SIG-M5 treated with dmso at 0.1 percent for 504 hours (cell line): ENCODE results near the gene RNFT2.
"Not testable (repeated sequence)": the region's sequence is repeated elsewhere in the genome, so short reads cannot be mapped to it uniquely, and the experiment has no call there.

Experiments used
- DNase-seq: peaks from one replicate; lab custom pipeline; 2025; ENCODE audit not compliant: unreplicated experiment; lab: John Stamatoyannopoulos, UW

Gene RNFT2

DNA sequence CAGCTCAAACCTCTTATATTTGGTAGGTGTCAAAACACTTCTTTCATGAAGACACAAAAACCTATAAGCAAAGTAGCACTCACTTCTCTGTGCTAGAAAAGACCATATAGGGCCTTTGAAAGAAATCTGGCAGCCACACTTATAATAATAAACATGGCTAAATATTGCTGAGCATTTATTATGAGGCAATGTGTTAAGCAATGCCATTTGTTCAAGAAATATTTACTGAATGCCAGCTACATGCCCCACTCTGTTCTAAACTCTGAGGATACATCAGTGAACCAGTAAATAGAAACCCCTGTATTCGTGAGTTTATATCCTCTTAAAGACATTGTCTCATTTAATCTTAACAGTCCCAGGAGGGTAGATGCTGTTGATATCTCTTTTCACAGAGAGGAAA lies 52.0 kb downstream of the RNFT2 start:
- DNase-seq, result no peak

DNA sequence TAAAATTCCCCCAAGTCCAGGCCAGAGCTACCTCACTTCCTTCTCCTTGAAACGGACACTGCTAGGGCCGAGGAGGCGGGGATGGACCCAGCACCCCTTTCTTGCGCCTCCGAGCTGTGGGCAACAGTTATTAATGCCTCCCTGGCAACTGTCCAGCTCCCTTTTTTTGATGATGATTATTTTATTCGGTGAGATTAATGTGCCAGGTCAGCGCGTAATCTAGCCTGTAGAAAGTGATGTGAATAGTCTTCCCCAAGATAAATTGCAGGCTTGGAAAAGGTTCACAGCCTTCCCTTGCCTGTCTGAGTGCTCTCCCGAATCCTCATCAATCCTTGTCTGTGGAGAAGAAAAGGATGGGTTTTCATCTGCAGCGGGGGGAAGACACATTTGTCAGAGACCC lies 54.3 kb downstream of the RNFT2 start:
- DNase-seq, result no peak

GRCh38 chr12:116794725-116795124 lies 56.6 kb downstream of the RNFT2 start:
- DNase-seq, result no peak

GRCh38 chr12:116797885-116798284 lies 59.8 kb downstream of the RNFT2 start:
- DNase-seq, result no peak

DNA sequence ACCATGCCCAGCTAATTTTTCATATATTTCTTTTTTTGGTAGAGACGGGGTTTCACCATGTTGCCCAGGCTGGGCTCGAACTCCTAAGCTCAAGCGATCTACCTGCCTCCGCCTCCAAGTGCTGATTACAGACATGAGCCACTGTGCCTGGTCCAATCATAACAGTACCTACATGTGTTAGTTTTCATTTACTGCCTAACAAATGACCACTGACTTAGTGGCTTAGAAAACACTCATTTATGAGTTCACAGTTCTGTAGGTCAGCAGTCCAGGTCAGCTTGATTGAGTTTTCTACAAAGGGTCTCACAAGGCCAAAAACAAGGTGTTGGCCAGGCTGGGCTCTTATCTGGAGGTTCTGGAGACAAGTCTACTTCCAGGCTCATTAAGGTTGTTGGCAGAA lies 60.6 kb downstream of the RNFT2 start:
- DNase-seq, result no peak

GRCh38 chr12:116799955-116800354 lies 61.8 kb downstream of the RNFT2 start:
- no peak for DNase-seq

- DNase-seq, result no peak
These were observed 62.8 kb downstream of the RNFT2 start for GRCh38 chr12:116800918-116801317.

DNA sequence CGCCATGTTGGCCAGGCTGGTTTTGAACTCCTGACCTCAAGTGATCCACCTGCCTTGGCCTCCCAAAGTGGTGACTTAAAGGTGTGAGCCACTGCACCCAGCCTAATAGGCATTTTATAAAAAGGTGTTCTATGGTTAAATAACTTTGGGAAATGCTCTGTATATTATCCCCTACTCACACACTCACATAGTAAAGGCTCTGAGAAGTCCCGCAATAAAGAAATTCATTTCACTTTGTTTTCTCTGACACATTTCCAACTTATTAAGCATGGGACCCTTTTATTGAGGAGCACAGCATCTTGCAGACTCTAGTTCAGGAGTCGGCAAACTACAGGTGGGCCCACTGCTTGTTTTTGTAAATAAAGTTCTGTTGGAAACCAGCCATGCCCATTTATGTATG lies 63.9 kb downstream of the RNFT2 start:
- DNase-seq, result no peak

DNA sequence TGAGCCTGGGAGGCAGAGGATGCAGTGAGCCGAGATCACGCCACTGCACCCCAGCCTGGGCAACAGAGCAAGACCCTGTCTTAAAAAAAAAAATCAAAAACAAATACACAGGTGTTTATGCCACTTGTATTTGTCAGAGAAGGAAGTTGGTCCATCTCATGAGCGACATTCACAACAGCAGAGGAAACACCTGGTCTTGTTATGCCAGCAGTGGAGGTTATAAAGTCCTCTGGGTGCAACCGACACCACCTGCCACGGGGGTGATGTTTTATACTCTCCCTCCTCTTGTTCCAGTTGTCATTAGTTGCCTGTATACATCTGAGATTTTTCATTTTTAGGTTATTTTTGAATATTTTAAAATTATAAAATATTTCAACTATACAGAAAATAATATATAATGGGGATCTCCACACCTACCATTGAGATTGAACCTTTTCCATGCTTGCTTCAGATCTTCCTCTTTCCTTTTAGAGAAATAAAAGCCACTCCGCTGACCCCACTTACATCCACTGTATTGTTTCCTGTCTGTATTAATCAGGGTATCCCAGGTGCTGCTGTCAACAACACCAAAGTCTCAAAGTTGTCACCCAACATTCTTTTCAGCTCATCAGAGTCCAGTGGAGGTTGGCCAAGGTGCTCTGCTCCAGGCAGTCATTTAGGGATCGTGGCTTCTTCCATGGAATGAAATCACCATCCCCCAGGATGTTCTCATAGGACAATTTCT lies 65.1 kb downstream of the RNFT2 start:
- DNase-seq, result no peak

- no peak for DNase-seq
These were observed 65.9 kb downstream of the RNFT2 start for GRCh38 chr12:116804051-116804450.

GRCh38 chr12:116806845-116807440 lies 68.8 kb downstream of the RNFT2 start:
- DNase-seq, result no peak

GRCh38 chr12:116807546-116807945 lies 69.4 kb downstream of the RNFT2 start:
- DNase-seq, result no peak

DNA sequence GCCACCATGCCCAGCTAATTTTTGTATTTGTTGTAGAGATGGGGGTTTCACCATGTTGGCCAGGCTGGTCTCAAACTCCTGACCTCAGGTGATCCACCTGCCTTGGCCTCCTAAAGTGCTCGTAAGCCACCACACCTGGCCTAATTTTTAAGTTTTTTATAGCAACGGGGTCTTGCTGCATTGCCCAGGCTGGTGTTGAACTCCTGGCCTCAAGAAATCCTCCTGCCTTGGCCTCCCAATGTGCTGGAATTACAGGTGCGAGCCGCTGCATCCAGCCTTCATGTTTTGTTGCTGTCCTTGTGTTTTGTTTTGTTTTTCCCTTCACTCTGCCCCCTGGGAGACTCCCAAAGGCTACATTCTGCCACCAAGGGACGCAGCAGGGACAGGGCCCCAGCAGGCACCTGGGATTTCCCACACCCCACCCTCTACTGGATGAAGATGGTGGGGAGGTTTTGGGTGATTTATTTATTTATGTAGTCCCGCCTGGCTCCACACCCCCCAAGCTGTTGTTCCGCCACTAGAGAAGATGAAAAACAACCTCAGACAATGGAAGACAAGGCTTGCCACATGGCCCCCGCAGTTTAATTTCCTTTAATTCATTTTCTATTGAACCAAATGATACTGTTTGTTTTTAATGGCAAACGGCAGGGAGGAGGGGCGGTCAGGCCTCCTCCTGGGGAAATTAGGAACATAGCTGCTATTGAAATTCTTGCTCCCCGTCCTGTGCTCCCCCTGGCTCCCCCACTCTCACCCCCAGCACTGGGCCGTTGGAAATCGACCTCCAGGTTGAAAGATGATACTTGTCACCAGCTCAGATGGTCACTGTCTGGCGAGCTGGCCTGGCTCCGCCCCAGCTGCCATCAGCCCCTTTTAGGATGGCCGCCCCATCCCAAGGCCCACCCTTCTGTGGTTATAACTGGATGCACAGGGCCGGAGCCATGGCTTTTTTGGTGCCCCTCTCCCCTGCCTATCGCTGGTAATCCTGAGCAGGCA lies 70.3 kb downstream of the RNFT2 start:
- no peak for DNase-seq

DNA sequence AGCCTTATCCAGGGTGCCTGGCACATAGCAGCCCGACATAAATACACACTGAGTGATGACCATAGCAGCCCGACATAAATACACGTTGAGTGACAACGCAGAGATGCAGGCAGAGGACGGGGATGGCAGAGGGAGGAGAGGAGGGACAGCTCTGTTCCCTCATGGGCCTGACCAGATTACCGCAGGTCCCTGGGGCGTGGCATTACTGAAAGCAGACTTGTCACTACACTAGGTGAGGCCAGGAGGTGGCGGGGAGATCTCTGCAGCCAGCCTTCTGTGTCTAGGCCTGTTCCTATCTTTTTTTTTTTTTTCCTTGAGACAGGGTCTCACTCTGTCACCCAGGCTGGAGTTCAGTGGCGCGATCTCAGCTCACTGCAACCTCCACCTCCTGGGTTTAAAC lies 74.1 kb downstream of the RNFT2 start:
- DNase-seq, result no peak

DNA sequence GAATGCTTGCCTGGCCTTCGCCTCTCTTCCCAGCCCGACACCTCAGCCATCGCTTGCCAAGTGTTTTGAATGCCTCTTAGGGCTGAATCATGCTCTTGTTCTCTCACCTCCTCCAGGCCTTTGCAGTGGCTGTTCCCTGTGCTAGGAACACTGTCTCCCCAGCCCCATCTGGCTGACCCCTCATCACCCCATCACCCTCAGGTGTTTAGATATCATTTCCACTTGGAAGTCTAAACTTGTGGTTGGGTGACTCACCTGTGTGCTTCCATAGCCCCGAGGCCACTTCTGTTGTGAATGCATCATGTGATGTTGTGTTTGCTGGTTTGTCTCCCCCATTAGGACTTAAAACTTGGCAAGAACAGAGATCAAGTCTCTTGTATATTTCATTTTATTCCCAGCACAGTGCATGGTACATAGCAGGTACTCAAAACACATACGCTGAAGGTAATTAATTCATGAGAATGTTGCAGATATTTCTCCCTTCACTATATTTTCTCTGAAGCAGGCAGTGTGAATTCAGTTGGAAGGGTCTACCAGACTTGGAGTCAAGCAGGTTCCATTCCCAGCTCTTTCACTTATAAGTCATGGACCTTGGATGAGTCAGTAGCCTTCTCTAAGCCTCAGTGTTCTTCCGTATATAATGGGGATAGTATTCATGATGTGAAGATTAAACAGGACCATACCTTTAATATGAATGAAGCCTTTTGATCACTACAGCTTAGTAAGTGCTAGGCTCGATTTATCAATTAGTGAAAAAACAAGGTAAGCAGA lies 75.3 kb downstream of the RNFT2 start:
- DNase-seq, result no peak

DNA sequence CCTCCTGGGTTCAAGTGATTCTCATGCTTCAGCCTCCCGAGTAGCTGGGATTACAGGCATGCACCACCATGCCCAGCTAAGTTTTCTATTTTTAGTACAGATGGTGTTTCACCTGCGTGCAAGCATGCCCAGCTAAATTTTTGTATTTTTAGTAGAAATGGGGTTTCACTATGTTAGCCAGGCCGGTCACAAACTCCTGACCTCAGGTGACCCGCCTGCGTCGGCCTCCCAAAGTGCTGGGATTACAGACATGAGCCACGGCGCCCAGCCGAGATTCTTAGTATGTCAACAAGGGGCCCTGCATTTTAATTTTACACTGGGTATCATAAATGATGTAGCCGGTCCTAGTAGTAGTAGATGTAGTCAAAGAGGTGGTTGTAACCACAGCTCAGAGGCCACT lies 76.7 kb downstream of the RNFT2 start:
- DNase-seq, result not testable (repeated sequence)

GRCh38 chr12:116818341-116818856 lies 80.3 kb downstream of the RNFT2 start:
- peak; percentile 27 for DNase-seq

DNA sequence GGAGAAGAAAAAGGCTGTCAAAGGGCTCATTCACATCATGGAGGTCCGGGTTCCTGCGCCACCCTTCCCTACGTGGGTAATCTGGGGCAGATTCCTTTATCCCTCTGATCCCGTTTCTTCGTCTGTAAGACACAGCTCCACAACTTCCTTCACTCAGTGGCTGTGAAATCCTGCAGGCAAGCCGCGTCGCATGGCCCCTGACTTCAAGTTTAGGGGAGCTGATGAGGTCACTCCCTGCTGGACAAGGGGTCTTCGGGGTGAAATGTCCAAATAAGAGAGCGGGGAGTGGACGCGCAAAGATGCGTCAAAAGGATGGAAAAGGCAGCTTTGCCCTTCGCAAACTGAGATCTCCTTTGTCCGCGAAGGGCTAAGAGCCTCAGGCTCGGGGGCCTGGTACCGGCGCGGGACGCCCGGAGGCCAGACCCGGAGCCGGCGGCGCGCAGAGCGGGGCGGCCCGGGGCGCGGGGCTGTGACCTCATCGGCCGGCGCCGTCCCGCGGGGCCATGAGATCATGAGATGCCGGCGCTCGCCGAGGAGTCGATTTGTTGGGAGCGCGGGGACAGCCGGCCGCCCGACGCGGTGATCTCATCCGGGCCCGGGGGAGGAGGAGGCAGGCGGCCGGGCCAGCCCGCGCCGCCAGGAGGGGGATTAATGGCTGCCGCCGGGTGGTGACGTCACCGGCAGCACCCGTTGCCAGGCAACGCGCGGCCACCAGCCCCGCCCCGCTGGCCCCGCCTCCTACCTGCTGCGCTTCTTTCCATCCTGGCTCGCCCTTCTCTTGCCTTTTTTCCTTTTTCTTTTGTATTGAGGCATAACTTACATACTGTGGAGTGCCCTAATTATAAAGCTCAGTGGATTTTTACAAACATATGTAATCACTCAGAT lies 81.1 kb downstream of the RNFT2 start:
- peak; percentile 82 for DNase-seq

- DNase-seq, result no peak
These were observed 82.0 kb downstream of the RNFT2 start for GRCh38 chr12:116820064-116820656.
